GM19025 (cell line): ENCODE results near the gene SLC41A1.
A peak's percentile ranks its signal among the peaks of the same experiment; 100 is the strongest.

Experiments
- ATAC-seq: cut with Tn5 transposase; IDR thresholded peaks from one replicate; pipeline ENCODE4 v1.9.1; 2021; ENCODE audit warnings: mild to moderate bottlenecking, low read depth, moderate library complexity; ENCODE audit not compliant: unreplicated experiment

Gene SLC41A1

DNA sequence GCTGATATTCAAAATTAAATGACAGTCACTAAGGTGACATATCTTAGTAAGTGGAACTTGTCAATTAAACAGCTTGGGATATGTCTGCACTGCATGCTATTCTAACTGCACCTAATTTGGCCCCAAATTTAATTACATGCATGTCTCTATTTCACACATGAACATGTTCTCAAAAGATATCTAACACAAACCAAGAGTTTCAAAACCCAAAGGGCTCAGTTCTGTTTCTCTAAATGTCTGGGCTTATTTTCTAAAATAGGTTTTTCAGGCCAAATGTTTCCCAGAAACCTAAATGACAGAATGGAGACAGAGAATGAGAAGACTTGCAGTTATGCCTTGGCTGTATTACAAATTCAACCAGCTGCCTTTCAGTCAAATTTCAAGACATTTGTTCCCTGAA is 49.0 kb downstream of the SLC41A1 start:
- no peak for ATAC-seq

DNA sequence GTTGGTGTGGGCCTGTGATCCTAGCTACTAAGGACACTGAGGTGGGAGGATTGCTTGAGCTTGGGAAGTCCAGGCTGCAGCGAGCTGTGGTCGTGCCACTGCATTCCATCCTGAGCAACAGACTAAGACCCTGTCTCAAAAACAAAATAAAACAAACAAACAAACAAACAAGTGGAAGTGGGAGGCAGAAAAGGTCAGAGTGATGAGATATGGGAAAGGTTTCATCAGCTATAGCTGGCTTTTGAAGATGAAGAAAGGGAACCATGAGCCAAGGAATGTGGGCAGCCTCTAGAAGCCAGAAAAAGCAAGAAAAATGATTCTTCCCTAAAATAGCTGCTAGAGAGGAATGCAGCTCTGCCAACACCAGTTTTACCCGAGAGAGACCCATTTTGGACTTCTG is 52.4 kb downstream of the SLC41A1 start:
- no peak for ATAC-seq

- no peak for ATAC-seq
Observed at GRCh38 chr1:205756552-205756951, 56.4 kb downstream of the SLC41A1 start.

DNA sequence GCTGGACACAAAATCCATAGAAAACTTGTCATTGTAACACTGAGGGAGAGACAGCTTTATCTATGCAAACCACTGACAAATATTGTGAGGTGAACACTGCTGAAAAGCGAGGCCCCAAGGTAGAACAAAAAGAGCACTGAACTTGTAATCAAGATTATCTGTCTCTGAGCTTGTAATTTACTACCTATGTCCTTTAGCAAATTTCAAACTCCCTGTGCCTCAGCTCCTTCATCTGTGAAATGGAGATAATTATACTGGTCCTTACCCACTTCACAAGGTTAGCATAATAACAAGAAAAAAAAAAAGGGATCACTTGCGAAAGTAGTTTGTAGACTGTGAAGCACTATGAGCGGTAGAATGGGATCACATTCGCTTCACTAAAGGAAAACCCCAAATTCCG is 58.1 kb downstream of the SLC41A1 start:
- no peak for ATAC-seq

DNA sequence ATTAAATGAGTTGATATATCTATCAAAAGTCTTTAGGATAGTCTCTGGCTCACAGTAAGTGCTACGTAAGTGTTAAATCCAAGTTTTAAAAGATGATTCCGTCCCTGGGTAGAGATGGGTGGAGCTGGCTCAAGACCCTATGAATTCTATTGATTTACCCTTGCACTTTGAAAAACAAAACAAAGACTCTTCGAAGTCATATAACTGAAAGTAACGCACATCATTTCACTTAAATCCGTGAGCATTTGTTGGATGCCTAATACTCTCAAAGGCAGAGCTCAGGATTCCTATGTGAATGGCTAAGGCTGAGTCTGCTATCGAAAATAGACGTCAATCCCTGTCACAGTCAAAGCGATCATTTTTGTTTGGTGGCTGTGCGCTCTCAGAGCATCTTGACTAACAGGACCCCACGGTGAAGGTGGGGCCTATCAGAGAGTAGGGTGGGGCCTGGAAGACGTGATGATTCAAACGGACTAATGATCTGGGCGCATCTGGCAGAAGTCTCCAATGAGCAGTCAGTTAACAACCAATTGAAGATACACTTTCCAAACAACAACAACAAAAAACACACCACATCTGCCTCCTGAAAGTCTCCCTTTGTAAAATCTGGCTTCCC is 61.9 kb downstream of the SLC41A1 start:
- no peak for ATAC-seq

DNA sequence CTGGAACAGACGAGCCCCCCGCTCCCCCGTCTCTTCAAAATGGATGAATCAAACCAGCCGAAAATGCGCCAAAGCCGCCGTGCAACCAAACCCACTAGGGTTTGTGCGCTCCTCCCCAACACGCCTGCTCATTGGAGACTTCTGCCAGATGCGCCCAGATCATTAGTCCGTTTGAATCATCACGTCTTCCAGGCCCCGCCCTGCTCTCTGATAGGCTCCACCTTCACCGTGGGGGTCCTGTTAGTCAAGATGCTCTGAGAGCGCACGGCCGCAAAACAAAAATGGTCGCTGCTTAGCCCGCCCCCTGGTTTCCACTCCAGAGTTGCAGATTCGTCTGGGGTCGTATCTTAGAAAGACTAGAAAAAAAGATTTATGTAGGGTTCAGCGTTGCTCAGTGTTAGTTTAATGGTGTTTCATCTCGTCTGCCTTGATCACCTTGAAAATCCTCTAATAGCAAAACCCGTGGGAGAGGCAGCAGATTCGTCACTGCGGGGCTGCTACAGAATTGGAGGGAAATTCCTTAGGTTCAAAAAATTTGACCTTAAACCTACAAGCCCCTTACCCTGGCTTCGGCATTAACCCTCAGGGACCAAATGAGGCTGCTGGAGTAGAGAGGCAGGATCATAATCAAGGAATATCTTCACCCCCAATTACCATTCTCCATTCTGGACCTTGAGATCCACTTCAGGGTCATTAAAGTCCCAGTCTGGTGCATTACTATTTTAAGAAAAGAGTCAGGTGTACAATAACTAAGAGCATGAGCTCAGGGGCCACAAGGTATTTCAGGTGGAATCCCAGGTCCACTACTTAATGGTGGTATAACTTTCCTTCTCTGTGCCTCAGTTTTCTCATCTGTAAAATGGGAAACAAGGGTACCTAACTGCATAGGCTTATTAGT is 62.6 kb downstream of the SLC41A1 start, which contains the start of gene NUCKS1:
Gene NUCKS1, minus strand, starts transcription at position 45 of the 898 bp plus-strand sequence. CDS start 209 bp downstream, outside the sequence.
- ATAC-seq = peak; percentile 64

DNA sequence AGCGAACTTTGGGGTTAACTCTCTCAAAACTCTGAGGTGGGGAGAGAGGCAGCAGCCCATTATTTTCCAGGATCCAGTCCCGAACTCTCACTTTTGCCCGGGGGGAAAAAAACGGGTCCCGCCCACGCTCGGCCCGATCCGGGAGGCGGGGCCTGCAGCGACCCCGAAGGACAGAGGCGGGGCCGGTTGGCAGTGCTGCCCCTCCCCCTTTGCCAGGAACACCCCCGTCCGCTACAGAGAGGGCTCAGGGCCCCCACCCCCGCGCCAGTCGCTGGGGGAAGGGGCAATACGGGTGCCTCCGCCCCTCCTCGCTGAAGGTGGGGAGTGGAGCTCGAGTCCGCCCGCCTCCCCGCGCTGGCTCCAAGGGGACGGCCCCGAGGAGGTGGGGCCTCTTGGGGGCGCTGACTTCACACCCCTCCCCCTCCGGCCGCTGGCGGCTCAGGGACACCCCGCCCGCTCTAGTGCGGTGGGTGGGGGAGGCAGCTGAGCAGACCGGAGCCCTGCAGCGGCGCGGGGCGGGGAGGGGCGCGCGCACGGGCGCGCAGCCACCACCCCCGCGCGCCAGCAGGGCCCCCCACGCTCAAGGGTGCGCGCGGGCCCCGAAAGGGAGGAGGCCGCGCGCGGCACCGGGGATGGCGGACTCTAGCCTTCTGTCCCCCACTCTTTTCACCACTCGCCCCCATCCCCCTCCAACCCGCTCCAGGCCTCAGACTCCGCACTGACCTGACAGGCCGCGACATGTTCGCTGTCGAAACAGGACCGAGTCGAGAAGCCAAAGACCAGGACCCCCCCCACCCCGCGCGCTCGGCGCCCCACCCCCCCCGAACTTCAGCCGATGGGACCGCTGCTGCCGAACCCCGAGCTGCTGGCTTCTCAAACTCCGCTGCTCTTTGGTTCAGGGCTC is 63.5 kb downstream of the SLC41A1 start:
- peak; percentile 74 for ATAC-seq

DNA sequence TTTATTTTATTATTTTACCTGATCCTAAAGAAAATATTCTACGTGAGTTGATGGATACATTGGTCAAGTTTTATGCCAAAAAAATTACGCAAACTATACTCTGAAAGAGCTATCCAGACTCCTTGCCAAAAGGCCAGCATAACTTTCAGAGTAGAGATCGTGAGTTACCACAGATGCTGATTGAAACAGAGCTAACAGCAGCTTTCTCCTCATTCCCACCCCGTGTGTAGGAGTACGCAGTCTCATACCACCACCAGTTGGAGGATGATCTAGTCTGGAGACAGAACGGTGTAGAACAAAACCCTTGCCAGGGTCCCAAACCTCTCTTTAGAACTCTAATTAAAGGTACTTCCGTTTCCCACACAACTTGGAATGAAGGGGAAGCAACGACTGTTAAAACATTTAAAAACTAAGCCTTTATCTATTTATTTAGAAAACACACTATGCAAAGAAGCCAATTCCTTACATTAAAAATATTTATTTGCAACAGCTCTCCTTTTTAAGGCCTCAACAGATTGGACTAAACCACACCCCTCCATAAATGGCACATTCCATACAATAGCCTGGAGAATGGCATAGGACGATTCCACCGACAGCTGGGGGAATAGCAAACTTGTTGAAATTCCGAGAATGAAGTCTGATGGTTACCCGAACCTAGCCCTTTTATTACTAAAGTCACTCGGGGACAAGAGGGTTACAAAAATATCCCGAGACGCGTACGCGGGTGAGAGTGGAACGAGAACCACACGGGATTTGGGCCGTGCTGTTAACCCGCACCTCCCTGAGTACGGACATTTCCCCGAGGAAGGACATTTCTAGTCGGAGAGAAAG is 64.4 kb downstream of the SLC41A1 start:
- peak; percentile 4 for ATAC-seq

DNA sequence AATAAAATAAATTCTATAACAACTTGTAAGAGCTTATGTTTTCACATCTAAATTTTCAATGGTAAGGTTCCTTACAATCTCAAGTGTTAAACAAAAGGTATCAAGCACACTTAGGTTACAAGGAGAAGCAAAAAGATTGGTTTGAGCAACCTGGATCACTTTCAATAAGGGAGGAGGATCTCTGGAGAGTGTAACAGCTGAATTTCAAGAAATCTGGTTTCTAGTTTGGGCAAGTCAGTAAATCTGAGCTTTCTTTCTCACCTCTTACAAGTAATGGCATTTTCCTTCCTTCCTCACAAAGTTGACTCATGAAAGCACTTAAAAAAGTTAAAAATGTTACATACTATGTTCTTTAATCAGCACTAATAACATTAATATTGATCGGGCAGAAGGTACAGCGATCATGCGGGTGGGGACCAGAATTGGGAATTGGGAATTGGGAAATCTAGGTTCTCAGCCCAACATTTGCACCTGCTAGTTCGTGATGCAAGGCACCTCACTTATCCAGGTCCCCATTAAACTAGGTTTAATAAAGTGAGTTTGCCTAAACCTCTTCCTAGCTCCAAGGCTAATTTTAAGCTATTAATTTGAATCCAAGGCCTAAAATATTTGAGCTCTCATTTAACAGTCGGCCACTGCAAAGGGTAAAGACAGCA is 66.1 kb downstream of the SLC41A1 start:
- no peak for ATAC-seq

DNA sequence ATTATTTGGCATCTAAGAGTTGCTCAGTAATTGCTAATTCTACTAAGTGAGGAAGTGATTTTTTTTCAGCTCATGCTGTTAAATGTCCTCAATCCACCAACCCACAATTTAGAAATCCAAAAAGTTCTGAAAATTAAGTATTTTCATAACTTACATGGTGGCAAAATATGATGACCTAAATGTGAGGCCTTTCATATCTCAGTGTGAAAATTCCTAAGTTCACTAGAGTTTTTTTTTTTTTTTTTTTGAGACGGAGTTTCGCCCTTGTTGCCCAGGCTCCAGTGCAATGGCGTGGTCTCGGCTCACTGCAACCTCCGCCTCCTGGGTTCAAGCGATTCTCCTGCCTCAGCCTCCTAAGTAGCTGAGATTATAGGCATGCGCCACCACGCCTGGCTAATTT is 68.6 kb downstream of the SLC41A1 start:
- ATAC-seq = no peak

- no peak for ATAC-seq
Observed at GRCh38 chr1:205743977-205744376, 69.0 kb downstream of the SLC41A1 start.

DNA sequence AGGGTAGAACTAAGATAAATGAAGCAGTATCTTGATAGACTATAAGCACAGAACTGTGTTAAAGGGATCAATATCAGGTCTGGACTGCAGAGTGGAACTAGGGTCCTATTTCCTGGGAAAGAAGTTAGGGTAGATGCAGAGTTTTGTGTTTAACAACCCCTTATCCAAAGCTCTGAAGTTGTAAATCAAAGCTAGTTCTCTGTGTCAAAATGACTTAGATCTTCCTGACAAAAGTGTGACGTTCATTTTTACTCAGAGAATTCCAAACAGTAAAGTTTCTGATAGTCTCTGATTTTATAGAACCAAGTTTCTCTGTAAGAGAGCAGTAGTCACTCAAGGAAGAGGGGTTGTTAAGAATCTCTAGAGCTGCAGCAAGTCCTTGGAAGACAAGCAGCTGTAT is 71.3 kb downstream of the SLC41A1 start:
- no peak for ATAC-seq

DNA sequence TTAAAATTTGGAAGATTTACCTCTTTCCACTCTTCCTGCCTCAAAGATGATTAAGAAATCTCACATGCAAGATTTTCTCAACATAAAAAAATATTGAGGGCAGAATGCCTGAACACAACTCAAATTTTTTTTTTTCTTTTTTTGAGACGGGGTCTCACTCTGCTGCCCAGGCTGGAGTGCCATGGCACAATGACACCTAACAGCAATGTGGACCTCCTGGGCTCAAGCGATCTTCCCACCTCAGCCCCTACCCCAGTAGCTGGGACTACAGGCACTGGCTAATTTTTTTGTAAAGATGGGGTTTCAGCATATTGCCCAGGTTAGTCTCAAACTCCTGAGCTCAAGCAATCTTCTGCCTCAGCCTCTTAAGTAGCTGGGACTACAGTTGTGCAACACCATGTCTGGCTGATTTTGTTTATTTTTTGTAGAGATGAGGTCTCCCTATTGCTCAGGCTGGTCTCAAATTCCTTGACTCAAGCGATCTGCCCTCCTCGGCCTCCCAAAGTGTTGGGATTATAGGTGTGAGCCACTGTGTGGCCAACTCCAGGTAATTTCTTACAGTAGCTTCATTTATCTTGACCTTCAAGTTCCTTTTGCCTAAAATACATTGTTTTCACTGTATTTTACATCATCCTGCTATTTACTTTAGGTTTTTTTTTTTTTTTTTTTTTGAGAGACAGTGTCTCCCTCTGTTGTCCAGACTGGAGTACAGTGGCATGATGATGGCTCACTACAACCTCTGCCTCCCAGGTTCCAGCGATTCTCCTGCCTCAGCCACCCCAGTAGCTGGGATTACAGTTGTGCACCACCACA is 73.4 kb downstream of the SLC41A1 start:
- no peak for ATAC-seq
